Breast epithelium (tissue), 3 donors: Measurements from ENCODE around the gene CRYBB3.

Source experiments
- POLR2A ChIP-seq: fragments of 450-650 bp; IDR thresholded peaks from one replicate; pipeline ENCODE4 v1.6.1; 2016; ENCODE audit warnings: antibody characterized with exemption, mild to moderate bottlenecking, moderate library complexity
- TF ChIP-seq, protein P1 (sequence below), 3 donors: fragments of 450-650 bp; IDR thresholded peaks; one replicate each; pipeline ENCODE4 v1.5.1; 2016 to 2017; ENCODE audit warnings: antibody characterized with exemption in 3 of 3, mild to moderate bottlenecking in 3 of 3, moderate library complexity in 3 of 3

DNA sequence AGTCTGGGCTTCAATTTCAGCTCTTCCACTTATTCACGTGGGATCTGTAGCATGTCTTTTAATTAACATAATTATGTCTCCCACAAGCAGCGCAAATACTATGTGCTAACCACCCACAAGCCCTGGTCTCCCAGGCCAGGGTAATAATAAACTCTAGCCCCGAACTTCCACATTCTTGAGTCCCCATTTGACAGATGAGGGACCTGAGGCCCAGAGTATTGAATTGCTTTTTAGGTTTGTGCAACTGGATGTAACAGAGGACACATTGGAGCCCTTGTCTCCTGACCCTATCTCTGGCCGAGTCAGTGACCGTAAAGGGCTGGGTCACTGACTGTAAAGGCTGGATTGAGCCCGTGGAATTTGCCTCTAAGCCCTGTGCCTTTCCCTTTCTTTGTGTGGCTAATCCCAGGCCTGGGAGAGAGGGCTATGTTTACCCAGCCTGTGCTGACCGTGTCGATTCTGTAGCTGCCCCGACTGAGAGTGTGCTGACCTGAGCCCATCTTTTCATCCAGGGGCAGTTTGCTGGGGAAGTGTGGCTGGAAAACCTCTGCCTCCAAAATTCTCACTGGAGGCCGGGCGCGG is 23.7 kb downstream of the CRYBB3 start:
- TF ChIP-seq, protein P1, sequence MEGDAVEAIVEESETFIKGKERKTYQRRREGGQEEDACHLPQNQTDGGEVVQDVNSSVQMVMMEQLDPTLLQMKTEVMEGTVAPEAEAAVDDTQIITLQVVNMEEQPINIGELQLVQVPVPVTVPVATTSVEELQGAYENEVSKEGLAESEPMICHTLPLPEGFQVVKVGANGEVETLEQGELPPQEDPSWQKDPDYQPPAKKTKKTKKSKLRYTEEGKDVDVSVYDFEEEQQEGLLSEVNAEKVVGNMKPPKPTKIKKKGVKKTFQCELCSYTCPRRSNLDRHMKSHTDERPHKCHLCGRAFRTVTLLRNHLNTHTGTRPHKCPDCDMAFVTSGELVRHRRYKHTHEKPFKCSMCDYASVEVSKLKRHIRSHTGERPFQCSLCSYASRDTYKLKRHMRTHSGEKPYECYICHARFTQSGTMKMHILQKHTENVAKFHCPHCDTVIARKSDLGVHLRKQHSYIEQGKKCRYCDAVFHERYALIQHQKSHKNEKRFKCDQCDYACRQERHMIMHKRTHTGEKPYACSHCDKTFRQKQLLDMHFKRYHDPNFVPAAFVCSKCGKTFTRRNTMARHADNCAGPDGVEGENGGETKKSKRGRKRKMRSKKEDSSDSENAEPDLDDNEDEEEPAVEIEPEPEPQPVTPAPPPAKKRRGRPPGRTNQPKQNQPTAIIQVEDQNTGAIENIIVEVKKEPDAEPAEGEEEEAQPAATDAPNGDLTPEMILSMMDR (IDR thresholded peaks at IDR 0.05), result no peak
- no peak for TF ChIP-seq POLR2A
